ENCODE results near the gene C1GALT1.
"Not testable (repeated sequence)": the region's sequence is repeated elsewhere in the genome, so short reads cannot be mapped to it uniquely, and the experiment has no call there.

Gene C1GALT1

DNA sequence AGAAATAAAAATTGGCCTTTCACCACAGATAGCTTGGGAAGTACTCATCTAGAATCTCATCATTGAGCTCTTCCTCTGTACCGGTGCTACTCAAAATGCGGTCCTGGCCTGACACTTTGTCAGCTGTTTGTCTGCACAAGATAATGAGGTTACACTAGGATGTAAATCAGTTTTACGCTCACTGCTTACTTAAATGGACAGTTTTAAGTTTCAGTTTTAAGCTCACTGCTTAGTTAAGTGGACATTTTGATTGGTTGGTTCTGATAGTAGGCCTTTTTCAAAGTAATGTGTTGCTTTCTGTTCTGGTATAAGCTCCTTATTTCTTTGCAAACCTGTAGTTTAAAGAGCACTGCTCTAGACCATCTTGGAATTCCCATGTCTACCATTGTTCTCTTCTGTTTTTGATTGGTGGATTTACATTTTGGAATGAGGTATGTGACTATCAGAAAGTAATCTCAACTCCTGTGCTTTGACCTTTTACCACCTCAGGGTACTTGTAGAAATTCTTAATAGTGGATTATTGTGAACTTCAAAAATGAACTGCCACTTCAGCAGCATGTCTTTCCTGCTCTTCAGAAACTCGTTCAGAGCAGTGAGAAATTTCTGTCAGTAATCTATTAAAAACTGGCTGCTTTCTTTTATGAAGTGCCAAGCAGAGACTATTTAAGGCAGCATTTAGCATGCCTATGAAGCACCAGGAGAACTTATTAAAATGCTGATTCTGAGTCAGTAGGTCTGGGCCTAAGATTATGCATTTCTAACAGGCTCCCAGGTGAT lies 55.0 kb downstream of the C1GALT1 start:
- no peak for DNase-seq (ENCODE audit: low read depth in 2 of 2)

DNA sequence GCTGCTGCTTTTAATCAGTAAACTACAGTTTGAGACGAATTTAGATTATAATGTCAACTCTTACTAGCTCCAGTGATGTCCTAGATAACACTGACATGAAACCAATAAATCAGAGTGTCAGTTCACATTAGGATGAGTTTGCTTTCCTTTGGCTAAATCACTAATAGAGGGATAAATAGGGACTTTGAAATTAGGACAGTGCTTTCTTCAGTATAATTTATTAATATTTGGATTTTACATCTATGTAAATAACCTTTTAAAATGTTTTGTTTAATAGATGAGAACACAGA lies 55.6 kb downstream of the C1GALT1 start:
- no peak for DNase-seq (ENCODE audit: low read depth in 2 of 2)

DNA sequence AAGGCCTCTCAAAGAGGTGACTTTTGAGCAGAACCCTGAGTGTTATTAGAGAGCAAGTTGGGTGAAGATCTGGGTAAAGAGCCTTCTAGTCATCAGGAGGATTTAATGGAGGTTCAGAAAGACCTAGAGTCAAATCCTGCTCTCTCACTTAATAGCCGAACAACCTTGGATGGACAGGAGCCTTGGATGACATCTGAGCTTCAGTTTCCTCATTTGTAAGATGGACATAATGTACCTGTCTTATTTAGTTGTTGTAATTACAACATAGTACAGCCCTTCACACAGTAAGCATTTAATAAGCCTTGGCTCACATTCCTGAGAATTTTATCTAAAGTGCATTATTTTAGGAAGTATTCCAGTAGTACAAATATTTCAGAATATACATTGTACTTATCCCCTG lies 57.0 kb downstream of the C1GALT1 start:
- no peak for DNase-seq (ENCODE audit: low read depth in 2 of 2)

DNA sequence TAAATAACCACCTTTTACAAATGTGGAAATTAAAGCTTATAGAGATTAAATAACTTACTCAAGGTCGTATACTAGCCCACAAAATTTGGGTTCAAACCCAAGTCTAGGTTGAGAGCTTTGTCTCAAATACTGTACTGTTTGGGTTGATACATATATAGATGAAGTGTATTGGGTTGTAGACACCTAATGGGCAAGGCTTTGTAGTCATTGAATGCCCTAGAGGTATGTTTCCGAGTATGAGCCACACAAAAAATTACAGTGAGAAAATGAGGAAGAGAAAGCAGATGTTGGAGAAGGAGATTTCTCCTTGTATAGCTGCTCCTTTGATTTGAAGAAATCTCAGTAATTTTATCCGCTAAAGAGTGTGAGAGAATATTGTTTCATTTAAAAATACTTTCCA lies 60.6 kb downstream of the C1GALT1 start:
- no peak for DNase-seq (ENCODE audit: low read depth in 2 of 2)

DNA sequence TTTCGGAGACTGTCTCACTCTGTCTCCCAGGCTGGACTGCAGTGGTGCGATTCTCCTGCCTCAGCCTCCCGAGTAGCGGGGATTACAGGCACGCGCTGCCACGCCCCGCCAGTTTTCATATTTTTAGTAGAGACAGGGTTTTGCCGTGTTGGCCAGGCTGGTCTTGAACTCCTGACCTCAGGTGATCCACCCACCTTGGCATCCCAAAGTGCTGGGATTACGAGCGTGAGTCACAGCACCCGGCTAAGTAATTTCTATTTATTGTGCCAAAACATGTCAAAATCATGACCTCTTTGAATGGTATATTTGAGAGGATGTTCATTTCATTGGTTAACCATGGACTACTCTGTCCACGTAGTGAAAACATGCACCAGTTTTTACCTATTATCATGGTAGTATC lies 62.9 kb downstream of the C1GALT1 start:
- DNase-seq (ENCODE audit: low read depth in 2 of 2), result not testable (repeated sequence)

DNA sequence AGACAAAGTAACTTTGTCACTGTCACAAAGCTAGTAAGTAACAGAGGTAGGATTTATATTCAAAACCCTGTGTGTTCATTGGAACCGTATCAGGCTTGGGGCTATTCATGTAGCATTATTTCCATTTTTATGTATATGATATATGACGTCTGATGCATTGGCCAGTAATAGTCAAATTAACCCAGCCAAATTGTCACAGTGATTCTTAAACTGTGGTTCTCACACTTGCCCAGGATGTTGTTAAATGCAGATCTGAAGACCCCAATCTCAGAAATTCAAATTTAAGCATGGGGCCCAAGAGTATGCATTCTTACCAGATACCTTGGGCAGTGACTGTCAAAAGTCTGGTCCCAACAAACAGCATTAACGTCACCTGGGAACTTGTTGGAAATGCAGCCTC lies 63.9 kb downstream of the C1GALT1 start:
- no peak for DNase-seq (ENCODE audit: low read depth in 2 of 2)

DNA sequence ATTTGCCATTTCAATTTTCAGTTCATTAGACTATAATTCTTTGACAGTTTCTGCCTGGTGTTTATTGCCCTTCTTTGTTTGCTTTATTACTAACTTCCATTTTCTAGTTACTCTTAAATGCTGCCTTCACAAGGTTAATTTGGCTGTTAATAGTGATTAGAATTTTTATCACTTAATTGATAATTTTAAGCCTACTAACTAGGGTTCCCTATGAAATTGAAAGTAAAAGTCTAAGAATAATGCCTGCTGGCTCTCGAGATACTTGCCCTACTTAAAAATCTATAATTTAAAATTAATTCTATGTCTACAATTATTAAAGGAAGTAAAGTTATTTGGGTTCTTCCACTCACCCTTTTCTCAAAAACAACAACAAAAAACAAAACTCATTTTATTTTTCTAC lies 65.3 kb downstream of the C1GALT1 start:
- DNase-seq (ENCODE audit: low read depth in 2 of 2), result no peak

DNA sequence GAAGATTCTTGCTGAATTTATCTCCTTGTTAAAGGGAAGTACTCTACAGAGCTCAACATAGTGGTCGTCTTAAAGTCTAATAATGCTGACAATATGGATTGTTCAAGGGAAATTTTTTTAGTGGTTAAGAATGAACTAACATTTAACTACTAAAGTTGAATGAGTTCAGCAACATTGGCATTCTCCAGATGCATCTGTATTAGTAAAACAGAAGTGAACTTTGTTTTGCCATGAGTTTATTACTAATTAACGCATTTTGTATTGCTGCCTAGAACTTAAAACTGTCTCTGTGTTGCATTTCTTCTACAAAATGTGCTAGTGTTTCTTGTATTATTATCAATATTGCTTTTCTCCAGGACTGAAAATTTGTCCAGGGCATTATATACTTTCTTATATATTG lies 67.5 kb downstream of the C1GALT1 start:
- no peak for DNase-seq (ENCODE audit: low read depth in 2 of 2)

DNA sequence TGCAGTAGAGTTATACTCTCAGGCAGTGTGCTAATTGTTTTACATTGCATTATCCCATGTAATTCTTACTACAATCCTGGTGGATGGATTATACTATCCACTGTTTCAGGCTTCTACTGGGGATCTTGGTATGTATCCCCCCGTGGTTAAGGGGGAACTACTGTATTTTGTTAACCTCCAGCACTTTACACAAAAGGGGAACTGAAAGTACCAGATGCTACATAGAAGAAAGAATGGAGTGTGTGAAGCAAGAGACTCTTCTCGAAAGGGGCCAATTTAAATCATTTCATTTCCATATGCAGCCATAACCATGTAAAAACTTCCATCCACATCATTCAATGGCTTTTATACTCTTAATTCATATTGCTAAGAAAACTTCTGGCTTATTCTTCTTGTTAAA lies 69.4 kb downstream of the C1GALT1 start:
- no peak for DNase-seq (ENCODE audit: low read depth in 2 of 2)

DNA sequence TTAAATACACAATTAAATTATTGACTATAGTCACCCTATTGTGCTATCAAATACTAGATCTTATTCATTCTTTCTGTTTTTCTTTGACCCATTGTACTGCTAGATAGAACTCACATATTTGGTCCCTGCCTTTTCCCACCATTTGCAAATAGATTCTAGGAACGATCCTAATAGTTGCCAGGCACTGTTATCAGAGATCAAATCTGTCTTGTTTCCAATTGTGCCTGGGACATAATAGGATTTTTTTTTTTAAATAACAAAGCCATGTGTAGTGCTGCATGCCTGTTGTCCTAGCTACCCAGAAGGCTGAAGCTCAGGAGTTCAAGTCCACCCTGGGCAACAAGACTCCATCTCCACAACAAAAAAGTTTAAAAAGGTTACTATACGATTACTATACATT lies 72.0 kb downstream of the C1GALT1 start:
- DNase-seq (ENCODE audit: low read depth in 2 of 2), result no peak

DNA sequence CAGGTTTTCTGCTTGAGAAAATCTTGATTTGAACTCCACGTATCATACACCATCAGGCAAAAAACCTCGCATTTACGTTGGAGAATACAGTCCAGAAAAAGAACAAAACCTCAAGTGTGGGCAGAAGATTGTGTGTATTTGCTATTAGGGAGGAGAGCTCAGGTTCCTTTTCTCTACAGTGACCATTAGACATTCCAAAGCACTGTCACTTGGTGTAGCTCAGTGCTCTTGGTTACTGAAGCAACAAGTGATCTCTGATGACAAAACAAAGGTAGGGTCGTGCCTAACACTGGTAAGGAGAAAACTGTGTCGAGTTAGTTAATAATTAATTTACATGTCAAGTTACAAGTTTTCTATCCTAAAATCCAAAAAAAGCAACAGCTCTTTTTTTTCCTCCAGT lies 72.6 kb downstream of the C1GALT1 start:
- DNase-seq (ENCODE audit: low read depth in 2 of 2), result no peak

DNA sequence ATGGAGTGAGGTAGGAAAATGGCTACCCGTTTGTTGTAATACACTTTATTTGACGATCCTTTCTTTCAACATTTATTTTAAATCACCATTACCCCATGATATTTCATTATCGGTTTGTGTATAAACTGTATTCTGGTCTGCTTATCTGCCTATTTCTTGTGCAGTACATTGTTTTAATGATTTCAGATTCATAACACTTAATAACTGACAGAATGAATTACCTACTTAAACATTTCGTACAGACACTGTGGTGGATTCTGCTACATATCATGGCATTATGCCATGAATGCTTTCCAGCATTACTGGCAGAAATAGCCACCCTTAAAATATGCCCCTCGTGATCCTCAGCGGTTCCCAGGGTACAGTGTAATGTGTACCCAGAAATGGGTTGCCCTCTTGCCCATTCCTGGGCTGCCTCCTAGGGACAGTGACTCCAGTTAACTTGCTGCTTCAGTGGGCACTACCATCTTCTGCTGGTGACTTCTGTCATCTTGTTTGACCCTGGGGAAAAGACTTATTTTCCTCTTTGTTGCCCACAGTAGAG lies 74.5 kb downstream of the C1GALT1 start:
- no peak for DNase-seq (ENCODE audit: low read depth in 2 of 2)

DNA sequence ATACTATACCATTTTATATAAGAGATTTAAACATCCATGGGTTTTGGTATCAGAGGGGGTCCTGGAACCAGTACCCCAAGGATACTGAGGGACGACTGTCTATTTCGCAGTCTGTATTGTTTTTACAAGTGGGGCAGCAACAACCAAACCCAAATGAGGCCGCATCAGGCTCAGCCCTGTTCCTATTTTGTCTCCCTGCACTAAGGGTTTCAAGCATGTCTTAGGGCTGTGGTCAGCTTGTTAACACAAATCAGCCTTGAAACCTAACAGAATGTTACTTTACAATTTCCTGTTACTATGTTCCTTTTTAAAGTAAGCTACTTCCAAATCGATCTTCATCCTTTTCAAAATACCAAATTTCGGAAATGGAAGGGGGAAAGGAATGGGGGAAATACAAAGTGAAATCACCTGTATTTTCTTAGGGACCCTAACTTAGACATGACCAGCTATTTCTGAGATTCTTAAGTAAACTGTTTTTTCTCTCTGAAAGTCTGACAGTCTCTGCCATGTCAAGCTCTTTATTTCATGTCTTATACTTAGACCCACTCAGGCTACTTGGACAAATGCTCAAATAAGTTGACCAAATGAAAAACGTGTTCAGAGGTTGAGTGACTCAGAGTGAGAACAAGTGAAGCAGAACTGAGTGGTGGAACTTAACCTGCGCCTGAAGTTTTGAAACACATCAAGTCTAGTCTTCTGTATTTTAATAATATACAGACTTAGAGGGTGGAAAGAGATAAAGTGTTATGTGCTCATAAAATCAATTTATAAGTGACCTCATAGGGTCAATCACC lies 75.8 kb downstream of the C1GALT1 start:
- DNase-seq (ENCODE audit: low read depth in 2 of 2), result no peak

DNA sequence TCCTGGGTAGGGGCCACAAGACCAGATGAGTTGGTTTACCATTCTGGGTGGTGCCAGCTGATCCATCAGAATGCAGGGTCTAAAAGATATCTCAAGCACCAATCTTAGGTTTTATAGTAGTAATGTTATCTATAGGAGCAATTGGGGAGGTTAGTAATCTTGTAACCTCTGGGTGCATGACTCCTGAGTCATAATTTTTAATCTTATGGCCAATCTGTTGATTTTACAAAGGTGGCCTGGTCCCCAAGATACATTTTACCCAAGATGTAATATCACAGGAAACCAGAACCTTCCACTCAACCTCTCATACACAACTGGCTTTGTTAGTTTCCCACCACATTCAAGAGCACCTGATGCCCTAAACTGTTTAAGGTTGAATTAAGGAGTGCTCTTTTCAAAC lies 79.5 kb downstream of the C1GALT1 start:
- DNase-seq (ENCODE audit: low read depth in 2 of 2), result no peak

DNA sequence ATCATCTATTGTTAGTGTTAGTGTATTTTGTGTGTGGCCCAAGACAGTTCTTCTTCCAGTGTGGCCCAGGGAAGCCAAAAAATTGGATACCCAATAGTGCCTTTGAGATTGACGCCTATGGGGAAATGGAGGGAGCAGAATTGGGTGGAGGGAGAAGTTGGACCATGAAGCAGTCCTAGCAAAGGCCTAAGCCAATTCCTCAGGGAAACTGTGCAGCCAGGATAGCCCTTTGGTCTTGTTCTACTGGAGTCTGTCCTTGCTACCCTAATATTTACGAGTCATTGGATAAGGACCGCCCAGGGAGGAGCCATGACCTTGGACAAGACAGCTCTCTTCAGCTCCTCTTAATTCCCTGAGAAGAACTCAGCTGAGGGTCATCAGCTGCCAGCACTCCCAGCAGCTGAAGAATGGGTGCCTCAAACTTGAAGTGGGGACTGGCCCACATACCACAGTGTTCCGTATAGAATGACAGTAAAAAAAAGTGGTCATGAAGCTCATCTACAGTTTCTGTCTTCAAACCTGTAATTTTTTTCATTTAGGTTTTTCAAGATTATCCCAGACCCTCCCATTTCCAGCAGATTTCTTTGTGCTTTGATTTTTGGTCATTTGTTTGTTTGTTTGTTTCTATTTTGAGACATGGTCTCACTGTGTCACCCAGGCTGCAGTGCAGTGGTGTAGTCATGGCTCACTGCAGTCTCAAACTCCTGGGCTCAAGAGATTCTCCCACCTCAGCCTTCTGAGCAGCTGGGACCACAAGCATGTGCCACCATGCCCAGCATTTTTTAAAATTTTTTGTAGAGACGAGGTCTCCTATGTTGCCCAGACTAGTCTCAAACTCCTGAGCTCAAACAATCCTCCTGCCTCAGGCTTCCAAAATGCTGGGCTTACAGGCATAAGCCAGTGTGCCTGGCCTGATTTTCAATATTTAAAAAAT lies 81.2 kb downstream of the C1GALT1 start:
- DNase-seq (ENCODE audit: low read depth in 2 of 2), result no peak

DNA sequence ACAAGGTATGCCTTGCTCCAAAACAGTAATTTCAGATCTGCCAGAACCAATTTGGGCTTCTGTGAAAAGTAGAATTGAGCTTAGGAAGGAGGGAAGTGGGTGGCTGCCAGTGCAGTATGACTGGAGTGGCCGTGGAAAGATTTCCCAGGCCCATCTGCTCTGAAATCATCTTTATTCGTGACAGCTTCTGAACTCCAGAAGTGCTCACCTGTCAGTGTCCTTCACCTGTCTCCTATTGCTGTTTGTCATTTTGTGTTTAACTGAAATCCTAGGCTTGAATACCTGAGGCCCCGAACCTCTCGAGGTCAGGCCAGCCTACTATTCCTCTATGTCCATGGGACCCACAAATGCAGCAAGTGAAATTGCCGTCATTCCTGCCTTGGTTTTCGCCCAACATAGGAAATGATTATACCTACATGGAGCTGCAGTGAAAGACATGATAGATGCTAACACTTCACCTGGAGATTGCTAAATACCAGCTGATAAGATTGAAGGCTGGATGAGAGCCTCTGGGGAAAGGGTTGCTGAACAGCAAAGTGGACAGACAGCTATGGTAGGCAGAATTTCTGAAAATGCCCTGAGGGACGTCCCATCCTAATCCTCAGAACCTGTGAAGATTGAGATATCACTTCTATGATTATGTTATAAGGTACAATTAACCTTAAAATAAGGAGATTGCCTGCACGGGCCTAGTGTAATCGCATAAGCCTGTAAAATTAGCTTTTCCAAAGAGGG lies 82.1 kb downstream of the C1GALT1 start:
- DNase-seq (ENCODE audit: low read depth in 2 of 2), result no peak

DNA sequence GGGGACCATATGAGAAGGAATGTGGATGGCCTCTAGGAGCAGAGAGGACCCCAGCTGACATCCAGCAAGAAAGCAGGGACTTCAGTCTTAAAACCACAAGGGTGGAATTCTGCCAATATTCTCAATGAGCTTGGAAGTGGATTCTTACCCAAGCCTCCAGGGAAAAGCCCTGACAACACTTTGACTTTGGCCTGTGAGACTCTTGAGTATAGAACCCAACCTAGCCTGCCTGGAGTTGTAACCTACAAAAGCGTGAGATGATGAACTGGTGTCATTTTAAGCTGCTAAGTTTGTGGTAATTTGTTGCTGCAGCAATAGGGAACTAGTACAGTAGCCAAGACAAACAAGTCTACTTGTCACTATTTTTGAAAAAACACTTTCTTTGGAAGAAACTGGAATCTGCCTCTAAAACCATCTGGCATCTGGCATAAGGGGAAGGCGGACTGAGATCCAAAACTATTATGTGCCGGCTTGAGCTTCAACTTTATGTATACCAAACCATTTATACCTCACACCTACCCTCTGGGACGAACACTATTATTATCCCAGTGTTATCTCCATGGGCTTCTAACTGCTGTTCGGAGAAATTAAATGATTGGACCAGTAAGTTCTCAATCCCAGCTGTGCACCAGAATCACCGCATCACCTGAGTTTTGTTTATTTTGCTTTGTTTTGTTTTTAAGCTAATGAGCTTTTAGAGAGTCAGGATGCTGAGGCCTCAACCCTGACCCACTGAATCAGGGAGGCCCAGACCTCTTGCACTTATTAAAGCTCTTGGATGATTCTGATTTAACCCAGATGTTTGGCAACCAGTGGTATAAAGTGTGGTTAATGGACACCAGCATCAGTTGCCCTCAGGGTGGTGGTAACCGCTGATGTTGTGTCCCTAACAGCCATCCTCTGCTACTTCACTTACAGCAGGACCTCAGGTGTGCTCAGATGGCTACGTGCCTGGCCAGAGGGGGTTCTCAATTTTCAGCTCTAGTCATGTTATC lies 83.0 kb downstream of the C1GALT1 start:
- no peak for DNase-seq (ENCODE audit: low read depth in 2 of 2)

DNA sequence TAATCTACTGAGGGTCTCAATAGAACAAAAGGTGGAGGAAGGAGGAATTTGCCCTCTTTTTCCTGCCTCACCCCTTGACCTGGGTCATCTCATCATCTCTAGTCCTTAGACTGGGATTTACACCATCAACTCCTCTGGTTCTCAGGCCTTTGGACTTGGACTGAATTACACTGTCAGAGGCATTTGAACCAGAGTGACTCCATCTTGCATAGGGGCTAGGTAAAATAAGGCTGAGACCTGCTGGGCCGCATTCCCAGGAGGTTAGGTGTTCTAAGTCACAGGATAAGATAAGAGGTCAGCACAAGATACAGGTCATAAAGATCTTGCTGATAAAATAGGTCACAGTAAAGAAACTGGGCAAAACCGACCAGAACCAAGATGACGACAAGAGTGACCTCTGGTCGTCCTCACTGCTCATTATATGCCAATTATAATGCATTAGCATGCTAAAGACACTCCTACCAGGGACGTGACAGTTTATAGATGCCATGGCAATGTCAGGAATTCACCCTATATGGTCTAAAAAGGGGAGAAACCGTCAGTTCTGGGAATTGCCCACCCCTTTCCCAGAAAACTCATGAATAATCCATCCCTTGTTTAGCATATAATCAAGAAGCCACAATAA lies 84.0 kb downstream of the C1GALT1 start:
- no peak for DNase-seq (ENCODE audit: low read depth in 2 of 2)

DNA sequence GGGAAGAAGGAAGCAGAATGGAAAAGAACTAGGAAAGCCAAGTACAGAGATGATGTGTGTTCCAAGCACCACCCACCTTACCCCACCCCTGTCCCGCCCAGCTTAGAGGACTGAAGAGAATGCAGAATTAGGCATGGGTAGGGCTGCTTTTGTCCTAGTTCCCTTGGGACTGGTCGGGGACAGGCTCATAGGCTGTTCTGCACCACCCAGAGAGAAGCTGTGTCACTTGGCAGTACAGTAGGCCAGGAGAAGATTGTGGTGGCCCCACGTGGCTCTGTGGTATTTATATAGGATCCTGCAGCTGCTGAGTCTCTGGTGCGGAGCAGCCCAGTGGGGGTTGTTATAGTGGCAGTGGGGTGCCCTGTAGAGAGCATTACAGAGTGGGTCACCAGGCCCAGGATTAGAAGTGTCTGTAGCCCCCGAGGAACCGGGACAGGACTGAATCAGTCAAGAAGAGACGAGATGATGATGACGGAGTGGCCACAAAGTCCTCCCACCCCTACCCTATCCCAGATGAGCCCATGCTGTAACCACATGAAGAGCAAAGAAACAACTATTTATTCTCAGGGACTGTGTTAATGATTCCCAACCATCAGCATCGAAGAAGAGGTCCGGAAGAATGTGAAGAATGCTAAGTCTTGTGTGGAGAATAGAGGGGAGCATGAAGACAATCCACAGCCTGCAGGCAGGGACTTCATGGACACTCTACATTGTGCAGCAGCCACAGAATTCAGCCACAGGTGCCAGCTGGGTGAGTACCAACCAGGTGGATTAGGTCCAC lies 88.9 kb downstream of the C1GALT1 start:
- DNase-seq (ENCODE audit: low read depth in 2 of 2), result no peak

All from stimulated activated CD8-positive, alpha-beta memory T cell treated with anti-CD3 and anti-CD28 coated beads, Interleukin-15, amount 100 ng/mL, for 4 hours (primary cell).